ENCODE results near the gene SERP2.

Gene SERP2

GRCh38 chr13:44359983-44360375 lies 13.6 kb upstream of the SERP2 start:
- no peak for DNase-seq

- DNase-seq = no peak
These were observed 11.1 kb upstream of the SERP2 start for GRCh38 chr13:44362394-44363040.

GRCh38 chr13:44363631-44364344 lies 9.8 kb upstream of the SERP2 start:
- no peak for DNase-seq

GRCh38 chr13:44364345-44365000 lies 9.2 kb upstream of the SERP2 start:
- no peak for DNase-seq

GRCh38 chr13:44365008-44365407 lies 8.6 kb upstream of the SERP2 start:
- DNase-seq = no peak

GRCh38 chr13:44365899-44366298 lies 7.7 kb upstream of the SERP2 start:
- no peak for DNase-seq

- DNase-seq = no peak
These were observed 5.5 kb upstream of the SERP2 start for GRCh38 chr13:44368062-44368591.

GRCh38 chr13:44368599-44369368 lies 4.8 kb upstream of the SERP2 start:
- no peak for DNase-seq

GRCh38 chr13:44371421-44371820 lies 2.2 kb upstream of the SERP2 start:
- no peak for DNase-seq

- no peak for DNase-seq
These were observed 400 bp upstream of the SERP2 start for GRCh38 chr13:44373247-44373600.

GRCh38 chr13:44374348-44374712 lies 706 bp downstream of the SERP2 start:
- DNase-seq = no peak

- DNase-seq = no peak
These were observed 4.7 kb downstream of the SERP2 start for GRCh38 chr13:44378277-44378676.

GRCh38 chr13:44379885-44380284 lies 6.3 kb downstream of the SERP2 start:
- no peak for DNase-seq

GRCh38 chr13:44380404-44381165 lies 7.0 kb downstream of the SERP2 start:
- DNase-seq = no peak

- DNase-seq = no peak
These were observed 9.1 kb downstream of the SERP2 start for GRCh38 chr13:44382635-44383145.

- no peak for DNase-seq
These were observed 10.3 kb downstream of the SERP2 start for GRCh38 chr13:44383945-44384344.

- DNase-seq = no peak
These were observed 11.2 kb downstream of the SERP2 start for GRCh38 chr13:44384778-44385177.

GRCh38 chr13:44385401-44385800 lies 11.8 kb downstream of the SERP2 start:
- DNase-seq = no peak

GRCh38 chr13:44385847-44386246 lies 12.2 kb downstream of the SERP2 start:
- DNase-seq = no peak

- DNase-seq = no peak
These were observed 13.4 kb downstream of the SERP2 start for GRCh38 chr13:44386913-44387556.

- DNase-seq = no peak
These were observed 14.9 kb downstream of the SERP2 start for GRCh38 chr13:44388427-44389059.

Data from DMS79 (cell line).